VCaP (cell line): ENCODE results near the gene TRABD2A.
"Not testable (repeated sequence)": the region's sequence is repeated elsewhere in the genome, so short reads cannot be mapped to it uniquely, and the experiment has no call there.

Source experiments
- H3K27ac ChIP-seq: fragments of 450-650 bp; 2 replicates; pipeline ENCODE4 v1.5.1; 2017
- TF ChIP-seq, protein P1 (sequence below): fragments of 450-650 bp; conservative IDR thresholded peaks from 2 replicates; pipeline ENCODE4 v1.5.1; 2017; ENCODE audit warnings: mild to moderate bottlenecking, moderate library complexity

The TRABD2A gene

DNA sequence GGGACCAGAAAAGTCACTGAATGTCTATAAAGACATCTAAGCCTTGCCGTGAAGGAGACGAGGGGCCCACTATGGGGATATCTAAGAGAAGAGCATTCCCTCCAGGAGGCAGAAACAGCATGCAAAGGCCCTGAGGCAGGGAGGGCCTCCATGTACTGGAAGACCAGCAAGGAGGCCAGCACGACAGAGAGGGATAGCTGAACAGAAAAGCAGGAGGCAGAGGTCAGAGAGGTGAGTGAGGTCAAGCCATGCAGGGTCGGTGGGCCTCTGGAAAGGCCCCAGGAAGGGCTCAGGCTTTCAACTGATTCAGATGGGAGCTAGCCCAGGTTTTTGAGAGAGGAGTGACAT, 5.7 kb downstream of the TRABD2A start:
- H3K27ac ChIP-seq, result no peak overlapping the region
- TF ChIP-seq, protein P1, sequence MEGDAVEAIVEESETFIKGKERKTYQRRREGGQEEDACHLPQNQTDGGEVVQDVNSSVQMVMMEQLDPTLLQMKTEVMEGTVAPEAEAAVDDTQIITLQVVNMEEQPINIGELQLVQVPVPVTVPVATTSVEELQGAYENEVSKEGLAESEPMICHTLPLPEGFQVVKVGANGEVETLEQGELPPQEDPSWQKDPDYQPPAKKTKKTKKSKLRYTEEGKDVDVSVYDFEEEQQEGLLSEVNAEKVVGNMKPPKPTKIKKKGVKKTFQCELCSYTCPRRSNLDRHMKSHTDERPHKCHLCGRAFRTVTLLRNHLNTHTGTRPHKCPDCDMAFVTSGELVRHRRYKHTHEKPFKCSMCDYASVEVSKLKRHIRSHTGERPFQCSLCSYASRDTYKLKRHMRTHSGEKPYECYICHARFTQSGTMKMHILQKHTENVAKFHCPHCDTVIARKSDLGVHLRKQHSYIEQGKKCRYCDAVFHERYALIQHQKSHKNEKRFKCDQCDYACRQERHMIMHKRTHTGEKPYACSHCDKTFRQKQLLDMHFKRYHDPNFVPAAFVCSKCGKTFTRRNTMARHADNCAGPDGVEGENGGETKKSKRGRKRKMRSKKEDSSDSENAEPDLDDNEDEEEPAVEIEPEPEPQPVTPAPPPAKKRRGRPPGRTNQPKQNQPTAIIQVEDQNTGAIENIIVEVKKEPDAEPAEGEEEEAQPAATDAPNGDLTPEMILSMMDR, result no peak

- TF ChIP-seq, protein P1, result no peak
- no peak overlapping the region for H3K27ac ChIP-seq
Observed at GRCh38 chr2:84874381-84875212, 6.3 kb downstream of the TRABD2A start.

DNA sequence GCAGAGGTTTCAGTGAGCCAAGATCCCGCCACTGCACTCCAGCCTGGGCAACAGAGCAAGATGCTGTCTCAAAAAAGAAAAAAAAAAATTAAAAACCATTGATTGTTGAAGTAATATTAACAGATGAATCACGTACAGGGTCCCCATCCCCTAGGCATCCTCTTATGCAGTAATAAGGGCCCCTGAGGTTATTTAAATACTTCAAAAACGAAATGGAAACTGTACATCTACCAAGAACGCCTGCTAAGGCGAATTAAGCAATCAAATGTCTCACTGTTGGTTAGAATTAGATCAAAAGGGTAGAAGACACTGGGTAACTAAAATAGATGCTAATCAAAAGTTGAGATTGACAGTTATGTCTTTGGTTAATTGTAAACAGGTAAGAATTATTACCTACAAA, 7.5 kb downstream of the TRABD2A start:
- H3K27ac ChIP-seq, result no peak overlapping the region

GRCh38 chr2:84872691-84873090, 8.2 kb downstream of the TRABD2A start:
- H3K27ac ChIP-seq, result not testable (repeated sequence)

More for the DNA sequence above, 7.5 kb downstream of the TRABD2A start:
- TF ChIP-seq, protein P1, result no peak

- H3K27ac ChIP-seq, result no peak overlapping the region
- TF ChIP-seq, protein P1, result no peak
Observed at GRCh38 chr2:84870306-84870705, 10.6 kb downstream of the TRABD2A start.

- not testable (repeated sequence) for H3K27ac ChIP-seq
Observed at GRCh38 chr2:84868327-84868726, 12.6 kb downstream of the TRABD2A start.

DNA sequence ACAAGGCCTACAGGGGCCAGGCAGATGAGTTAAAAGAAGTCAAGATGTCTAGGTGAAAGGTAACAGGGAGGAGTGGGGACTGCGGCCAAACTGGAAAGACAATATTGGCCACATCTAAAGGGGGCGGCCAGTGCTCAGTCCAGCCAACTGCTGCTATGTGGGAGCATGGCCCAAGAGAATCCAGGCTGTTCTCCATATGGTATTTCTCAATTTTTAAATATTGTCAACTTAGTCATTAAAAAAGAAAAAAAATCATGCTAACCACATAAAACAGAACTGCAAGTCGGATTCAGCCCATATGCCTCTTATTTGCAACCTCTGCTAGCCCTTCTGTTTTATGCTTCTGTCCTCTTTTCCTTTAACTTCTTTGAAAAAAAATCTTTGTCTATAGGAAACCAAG, 14.8 kb downstream of the TRABD2A start:
- TF ChIP-seq, protein P1, result no peak

DNA sequence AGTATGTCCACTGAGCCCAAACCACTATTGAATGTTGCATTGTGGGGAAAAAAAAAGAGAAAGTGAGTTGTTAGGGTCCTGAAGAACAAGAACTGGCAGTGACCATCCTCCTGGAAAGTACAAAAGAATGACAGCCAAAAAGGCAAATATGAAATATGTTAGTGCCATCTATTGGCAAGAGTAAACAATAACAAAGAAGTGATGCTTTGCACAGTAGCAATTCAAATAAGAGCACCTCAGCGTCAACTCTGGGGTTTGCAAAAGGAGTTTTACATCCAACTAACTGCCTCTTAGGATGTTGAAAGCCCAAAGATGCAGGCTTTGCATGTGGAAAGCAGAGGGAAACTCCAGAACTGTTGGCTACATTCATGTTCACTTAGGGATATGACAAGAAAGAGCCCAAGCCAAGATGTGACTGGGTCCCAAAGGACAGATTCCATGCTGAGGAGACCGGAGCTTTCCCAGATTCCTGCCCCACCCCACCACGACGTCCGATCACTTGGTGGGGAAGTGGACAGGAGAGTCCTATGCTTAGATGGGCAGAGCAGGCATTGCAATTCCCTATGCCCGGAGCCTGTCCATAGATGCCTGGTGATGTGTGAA, 15.6 kb downstream of the TRABD2A start:
- H3K27ac ChIP-seq, result no peak overlapping the region
- TF ChIP-seq, protein P1, result peak; percentile 62

More for the DNA sequence above, 14.8 kb downstream of the TRABD2A start:
- no peak overlapping the region for H3K27ac ChIP-seq
